Measurements from ENCODE around the gene PPT2.

DNA sequence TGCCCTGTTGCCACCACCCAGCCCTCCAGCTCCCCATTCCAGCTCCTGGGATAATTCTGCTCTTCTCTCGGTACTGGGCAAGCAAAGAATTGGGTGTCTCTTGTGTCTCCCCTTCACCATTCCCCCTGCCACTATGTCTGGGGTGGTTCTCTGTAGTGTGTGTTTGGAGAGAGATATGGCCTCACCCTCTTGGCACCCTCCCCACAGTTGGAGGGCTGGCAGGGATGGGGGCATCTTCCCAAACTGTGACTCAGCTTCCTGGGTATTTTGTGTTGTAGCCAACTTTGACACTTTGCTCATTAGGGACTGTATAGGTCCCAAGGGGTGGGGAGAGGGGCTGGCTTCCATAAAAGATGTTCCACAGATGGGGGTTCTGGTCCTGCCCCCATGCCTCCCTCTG is 46.5 kb upstream of the PPT2 start:
- TF ChIP-seq, protein P1, sequence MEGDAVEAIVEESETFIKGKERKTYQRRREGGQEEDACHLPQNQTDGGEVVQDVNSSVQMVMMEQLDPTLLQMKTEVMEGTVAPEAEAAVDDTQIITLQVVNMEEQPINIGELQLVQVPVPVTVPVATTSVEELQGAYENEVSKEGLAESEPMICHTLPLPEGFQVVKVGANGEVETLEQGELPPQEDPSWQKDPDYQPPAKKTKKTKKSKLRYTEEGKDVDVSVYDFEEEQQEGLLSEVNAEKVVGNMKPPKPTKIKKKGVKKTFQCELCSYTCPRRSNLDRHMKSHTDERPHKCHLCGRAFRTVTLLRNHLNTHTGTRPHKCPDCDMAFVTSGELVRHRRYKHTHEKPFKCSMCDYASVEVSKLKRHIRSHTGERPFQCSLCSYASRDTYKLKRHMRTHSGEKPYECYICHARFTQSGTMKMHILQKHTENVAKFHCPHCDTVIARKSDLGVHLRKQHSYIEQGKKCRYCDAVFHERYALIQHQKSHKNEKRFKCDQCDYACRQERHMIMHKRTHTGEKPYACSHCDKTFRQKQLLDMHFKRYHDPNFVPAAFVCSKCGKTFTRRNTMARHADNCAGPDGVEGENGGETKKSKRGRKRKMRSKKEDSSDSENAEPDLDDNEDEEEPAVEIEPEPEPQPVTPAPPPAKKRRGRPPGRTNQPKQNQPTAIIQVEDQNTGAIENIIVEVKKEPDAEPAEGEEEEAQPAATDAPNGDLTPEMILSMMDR (IDR thresholded peaks at IDR 0.05; ENCODE audit: poor library complexity), result no peak
- TF ChIP-seq EZH2 (IDR thresholded peaks at IDR 0.05; ENCODE audit: borderline replicate concordance) (no peak), EZH2phosphoT487 (IDR thresholded peaks at IDR 0.05; ENCODE audit: low read depth, severe bottlenecking, unreplicated experiment) (no peak)
